GM21576 (cell line): ENCODE data around the gene EEF1A1.
A peak's percentile ranks its signal among the peaks of the same experiment; 100 is the strongest.
"Not testable (repeated sequence)": the region's sequence is repeated elsewhere in the genome, so short reads cannot be mapped to it uniquely, and the experiment has no call there.

Source experiments
- ATAC-seq: cut with Tn5 transposase; IDR thresholded peaks from one replicate; pipeline ENCODE4 v1.9.1; 2021; ENCODE audit warnings: mild to moderate bottlenecking, moderate library complexity; ENCODE audit not compliant: unreplicated experiment

The EEF1A1 gene

DNA sequence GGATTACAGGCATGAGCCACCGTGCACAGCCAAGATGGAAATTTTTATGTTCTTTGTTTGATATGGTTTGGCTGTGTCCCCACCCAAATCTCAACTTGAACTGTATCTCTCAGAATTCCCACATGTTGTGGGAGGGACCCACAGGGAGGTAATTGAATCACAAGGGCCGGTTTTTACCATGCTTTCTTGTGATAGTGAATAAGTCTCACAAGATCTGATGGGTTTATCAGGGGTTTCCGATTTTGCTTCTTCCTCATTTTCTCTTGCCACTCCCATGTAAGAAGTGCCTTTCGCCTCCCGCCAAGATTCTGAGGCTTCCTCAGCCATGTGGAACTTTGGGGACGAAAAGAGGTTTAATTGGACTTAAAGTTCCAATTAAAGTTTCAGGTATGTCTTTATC is 14.6 kb downstream of the EEF1A1 start:
- ATAC-seq = no peak

DNA sequence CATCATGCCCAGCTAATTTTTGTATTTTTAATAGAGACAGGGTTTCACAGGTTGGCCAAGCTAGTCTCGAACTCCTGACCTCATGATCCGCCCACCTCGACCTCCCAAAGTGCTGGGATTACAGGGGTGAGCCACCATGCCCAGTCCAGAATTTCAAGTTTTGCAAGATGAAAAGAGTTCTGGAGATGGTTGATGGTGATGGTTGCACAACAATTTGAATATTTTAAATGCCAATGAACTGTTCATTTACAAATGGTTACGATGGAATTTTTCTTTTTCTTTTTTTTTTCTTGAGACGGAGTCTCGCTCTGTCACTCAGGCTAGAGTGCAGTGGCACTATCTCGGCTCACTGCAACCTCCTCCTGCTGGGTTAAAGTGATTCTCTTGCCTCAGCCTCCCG is 15.1 kb downstream of the EEF1A1 start:
- not testable (repeated sequence) for ATAC-seq

DNA sequence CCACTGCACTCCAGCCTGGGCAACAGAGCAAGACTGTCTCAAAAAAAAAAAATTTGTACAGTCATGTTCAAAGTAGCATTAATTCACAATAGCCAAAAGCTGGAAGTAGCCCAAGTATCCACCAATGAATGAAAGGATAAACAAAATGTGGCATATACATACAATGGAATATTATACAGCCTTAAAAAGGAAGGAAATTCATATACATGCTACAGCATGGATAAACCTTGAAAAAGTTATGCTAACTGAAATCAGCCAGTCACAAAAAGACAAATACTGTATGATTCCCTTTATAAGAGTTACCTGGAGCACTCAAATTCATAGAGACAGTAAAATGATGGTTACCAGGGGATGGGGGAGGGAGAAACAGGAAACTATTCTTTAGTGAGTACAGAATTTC is 15.7 kb downstream of the EEF1A1 start:
- no peak for ATAC-seq

DNA sequence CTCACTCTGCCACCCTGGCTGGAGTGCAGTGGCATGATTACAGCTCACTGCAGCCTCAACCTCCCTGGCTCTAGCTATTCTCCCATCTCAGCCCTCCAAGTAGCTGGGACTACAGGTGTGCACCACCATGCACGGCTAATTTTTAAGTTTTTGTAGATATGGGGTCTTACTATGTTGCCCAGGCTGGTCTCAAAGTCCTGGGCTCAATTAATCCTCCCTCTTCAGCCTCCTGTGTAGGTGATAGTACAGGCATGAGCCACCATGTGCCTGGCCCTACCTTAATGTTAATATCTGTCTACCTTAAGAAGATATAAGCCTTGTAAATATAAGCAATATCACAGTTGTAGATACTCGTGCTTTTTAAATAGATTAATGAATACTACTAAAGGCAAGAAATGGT is 16.7 kb downstream of the EEF1A1 start:
- no peak for ATAC-seq

DNA sequence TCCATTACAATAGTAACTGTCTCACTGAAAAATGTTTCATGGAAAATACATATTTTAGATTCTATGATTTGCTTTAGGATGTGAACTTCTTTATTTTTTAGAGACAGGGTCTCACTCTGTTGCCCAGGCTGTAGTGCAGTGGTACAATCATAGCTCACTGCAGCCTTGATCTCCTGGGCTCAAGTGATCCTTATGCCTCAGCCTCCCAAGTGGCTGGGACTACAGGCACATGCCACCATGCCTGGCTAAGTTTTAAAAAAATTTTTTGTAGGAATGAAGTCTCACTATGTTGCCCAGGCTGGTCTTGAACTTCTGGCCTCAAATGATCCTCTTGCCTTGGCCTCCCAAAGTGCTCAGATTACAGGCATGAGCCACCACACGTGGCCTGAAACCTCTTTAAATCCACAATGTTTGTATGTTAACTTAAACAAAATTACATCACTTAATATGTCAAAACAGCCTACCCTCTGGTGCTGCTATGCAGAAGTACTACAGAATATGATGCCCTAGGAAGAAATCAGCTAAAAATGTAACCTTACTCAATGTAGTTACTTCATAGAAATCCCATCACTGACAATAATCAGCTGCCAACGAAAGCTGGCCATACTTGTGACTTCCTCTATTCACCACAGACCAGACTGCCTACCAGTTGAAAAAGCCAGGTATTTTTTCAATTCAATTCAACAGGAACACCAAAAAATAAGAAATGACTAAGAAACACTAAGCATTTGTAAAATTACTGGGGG is 17.6 kb downstream of the EEF1A1 start:
- no peak for ATAC-seq

DNA sequence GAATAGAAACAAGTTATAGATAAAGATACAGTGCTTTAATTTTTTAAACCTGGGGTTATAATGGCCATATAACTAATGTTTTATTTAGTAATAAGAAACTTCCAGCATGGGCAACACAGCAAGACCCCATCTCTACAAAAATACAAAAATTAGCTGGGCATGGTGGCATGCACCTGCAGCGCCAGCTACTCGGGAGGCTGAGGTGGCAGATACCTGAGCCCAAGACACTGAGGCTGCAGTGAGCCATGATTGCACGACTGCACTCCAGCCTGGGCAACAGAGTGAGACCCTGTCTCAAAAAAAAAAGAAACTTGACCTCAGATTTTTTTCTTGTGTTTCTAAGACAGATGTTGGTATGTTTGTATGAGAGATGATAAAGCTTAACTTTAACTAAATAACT is 22.9 kb downstream of the EEF1A1 start:
- no peak for ATAC-seq

DNA sequence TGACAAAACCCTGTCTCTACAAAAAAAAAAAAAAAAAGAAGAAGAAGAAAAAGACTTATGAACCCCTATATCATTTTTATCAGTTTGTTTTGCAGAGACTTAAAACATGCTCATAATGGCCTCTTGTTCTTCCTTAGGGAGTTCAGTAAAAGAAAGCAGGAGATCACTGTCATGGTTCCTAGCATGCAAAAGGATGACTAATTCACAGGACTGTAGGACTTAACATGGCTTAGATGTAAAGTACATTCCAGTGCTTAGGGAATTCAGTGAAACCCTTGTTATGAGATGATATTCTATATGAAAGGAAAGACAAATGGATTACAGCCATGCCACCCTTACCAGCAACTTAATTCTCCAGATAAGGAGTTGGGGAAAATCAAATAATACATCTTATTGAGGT is 29.5 kb downstream of the EEF1A1 start:
- ATAC-seq = no peak

DNA sequence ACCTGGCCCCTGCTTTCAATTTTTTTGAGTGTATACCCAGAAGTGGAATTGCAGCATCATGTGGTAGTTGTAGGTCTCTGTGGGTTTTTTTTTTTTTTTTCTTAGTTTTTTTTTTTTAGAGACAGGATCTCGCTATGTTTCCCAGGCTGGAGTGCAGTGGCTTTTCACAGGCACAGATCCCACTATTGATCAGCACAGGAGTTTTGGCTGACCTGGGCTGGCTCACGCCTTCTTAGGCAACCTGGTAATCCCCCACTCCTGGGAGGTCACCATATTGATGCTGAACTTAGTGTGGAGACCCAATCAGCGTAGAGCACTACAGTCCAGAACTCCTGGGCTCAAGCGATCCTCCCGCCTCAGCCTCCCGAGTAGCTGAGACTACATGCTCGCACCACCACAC is 33.4 kb downstream of the EEF1A1 start:
- no peak for ATAC-seq

DNA sequence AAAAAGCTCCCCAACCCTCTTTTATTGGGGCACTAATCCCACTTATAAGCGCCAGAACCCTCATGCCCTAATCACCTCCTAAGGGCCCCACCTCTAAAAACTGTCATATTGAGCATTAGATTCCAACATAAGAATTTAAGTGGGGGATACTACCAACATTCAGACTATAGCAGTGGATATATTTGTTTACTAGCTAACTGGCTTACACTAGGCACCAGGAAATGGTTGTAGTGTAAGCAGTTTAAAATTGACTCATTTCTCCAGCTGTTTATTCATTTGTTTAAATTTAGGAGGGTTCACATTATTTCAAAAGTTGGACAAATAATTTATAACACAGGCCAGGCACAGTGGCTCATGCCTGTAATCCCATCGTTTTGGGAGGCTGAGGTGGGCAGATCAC is 36.4 kb downstream of the EEF1A1 start:
- ATAC-seq = no peak

DNA sequence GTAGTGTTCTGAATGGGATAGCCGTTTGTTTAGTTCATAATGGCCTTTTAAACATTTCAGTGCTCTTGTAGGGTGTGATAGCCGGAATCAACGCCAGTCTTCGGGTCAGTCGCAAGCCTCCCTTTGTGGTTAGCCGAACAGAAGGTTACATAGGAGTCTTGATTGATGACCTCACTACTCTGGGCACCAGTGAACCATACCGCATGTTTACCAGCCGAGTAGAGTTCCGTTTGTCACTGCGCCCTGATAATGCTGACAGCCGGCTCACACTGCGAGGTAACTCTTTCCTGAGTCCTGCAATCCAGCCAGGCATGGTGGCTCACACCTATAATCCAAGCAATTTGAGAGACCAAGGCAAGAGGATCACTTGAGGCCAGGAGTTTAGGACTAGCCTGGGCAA is 38.9 kb downstream of the EEF1A1 start:
- ATAC-seq = no peak

DNA sequence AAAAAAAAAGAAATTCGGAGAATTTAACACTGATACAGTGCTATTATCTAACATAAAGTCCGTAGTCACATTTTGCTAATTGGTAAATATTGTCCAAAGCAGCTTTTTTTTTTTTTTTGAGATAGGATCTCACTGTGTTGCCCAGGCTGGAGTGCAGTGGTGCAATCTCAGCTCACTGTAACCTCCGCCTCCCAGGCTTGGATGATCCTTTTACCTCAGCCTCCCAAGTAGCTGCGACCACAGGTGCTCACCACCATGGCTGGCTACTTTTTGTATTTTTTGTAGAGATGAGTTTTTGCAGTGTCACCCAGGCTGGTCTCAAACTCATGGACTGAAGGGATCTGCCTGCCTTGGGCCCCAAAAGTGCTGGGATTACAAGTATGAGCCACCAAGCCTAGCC is 43.4 kb downstream of the EEF1A1 start:
- ATAC-seq = no peak

DNA sequence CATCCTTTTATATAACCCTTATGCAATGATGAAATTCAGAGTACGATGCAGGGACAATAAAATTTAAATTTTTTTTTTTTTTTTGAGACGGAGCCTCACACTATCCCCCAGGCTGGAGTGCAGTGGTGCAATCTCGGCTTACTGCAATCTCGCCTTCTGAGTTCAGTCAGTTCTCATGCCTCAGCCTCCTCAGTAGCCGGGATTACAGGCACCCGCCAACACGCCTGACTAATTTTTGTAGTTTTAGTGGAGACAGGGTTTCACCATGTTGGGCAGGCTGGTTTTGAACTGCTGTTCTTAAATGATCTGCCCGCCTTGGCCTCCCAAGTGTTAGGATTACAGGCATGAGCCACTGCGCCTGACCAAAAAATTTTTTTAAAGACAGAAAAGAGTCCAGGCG is 44.1 kb downstream of the EEF1A1 start:
- no peak for ATAC-seq

DNA sequence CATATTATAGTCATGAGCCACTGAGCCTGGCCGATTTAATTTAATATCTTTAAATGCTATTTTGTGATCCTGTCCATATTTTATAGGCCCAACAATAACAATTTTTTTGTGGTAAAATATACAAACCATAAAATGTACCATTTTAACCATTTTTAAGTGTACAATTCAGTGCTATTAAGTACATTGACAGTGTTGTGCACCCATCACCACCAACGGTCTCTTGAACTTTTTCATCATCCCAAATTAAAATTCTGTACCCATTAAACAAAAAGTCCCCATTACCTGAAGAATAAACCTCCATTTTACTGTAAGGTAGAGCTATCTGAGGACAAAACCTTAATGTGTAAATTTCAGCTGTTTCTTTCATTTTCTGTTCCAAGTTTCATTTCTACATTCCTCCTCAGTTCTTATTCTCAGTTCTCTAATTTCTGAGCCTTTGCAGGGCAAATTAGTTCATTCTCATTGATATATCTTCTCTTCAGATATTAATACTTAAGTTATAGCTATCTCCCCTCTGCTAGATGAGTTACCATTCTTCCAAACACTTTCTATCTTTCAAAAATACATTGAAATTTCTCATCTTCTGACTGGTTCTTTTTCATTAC is 49.0 kb downstream of the EEF1A1 start:
- peak; percentile 95 for ATAC-seq
